ENCODE data around the gene CCDC66.

CCDC66 gene

DNA sequence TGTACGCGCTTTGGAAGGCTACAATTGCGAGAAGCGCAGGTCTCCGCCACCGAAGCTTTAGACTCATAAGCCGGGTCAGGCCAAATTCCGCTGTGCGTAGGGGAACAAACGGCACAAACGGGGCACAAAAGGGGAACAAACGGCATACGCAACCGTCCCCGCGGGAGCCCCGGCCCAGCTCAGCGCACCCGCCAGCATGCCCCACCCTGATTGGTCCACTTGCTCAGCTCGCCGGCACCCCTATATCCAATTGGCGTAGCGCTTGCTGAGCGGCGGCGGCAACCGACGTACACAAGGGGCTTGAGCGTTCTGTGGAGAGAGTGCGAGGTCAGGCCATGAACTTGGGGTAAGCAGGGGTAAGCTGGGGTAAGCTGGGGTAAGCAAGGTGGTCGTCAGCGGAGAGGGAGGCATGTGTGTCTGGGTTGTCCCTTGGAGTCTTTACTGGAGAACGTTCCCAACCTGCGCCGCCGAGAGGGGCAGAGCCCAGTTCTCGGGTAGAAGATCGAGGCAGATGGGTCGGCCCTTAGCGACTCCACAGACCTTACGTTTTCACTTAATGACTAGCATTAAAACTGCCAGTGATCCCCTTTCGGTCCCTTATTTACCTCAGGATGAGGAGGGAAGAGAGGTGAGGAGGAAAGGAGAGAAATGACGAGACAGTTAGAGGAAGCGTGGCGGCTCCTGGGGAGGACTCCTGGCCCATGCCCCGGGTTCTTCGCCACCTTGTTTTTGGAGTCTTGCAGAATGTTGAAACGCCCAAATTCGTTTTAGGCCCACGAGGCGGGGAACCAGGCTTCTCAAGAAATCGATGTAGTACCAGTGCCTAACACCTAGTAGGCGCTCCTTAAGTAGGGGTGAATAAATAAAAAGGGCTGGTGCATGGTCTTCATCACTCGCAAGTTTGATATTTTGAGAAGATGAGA, at the start of gene CCDC66:
CCDC66 (plus strand) TSS at position 268 of the 923 bp plus-strand sequence; CDS start at position 336, 68 bp downstream.
- TF ChIP-seq, protein P1, sequence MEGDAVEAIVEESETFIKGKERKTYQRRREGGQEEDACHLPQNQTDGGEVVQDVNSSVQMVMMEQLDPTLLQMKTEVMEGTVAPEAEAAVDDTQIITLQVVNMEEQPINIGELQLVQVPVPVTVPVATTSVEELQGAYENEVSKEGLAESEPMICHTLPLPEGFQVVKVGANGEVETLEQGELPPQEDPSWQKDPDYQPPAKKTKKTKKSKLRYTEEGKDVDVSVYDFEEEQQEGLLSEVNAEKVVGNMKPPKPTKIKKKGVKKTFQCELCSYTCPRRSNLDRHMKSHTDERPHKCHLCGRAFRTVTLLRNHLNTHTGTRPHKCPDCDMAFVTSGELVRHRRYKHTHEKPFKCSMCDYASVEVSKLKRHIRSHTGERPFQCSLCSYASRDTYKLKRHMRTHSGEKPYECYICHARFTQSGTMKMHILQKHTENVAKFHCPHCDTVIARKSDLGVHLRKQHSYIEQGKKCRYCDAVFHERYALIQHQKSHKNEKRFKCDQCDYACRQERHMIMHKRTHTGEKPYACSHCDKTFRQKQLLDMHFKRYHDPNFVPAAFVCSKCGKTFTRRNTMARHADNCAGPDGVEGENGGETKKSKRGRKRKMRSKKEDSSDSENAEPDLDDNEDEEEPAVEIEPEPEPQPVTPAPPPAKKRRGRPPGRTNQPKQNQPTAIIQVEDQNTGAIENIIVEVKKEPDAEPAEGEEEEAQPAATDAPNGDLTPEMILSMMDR (conservative IDR thresholded peaks at IDR 0.05; ENCODE audit: control insufficient read depth, insufficient read depth, low read depth, low read length) = peak; percentile 76
- peak; percentile 92 for DNase-seq (ENCODE audit: low read depth)
- H3K4me3 ChIP-seq (ENCODE audit: control insufficient read depth, low read depth, low read length) = peak within 1 kb of the TSS; percentile 89

DNA sequence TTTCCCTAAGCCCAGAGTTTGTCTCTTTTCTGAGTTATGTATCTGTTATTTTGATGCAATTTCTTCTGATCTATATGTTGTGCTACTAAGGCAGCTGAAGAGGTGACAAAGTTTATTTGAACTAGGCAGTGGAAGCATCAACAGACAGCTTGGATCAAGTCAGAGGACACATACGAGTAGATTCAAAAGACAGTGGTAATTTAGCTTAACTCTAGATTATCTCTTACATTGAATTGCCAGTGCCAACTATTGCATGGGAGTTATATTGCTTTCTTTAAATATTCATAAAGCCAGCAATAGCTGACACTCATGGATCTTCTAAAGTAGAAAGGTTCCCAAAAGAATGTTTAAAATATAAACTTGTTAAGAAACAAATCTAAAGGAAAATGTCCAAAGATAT, 37.3 kb upstream of the CCDC66 start:
- TF ChIP-seq, protein P1 (conservative IDR thresholded peaks at IDR 0.05; ENCODE audit: control insufficient read depth, insufficient read depth, low read depth, low read length) = no peak
- no peak overlapping the region for H3K4me3 ChIP-seq (ENCODE audit: control insufficient read depth, low read depth, low read length)
- no peak for DNase-seq (ENCODE audit: low read depth)

DNA sequence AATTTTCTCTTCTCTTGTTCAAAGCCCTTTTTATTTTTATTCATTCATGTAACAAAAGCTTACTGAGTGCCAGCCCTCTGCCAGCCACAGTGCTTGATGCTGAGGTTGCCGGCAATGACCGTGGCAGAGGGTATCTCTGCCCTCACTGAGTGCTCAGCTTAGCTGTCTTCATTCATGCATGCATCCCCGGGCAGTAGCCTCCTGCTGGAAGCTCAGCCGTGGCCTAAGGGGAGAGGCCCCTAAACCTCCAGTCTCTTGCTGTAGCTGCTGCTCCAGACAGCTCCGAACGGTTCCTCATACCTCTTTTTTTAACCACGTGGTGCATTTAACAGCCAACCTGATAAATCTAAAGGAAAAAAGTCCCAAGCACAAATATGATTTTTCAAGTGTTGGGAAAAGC, 34.6 kb upstream of the CCDC66 start:
- no peak for DNase-seq (ENCODE audit: low read depth)

DNA sequence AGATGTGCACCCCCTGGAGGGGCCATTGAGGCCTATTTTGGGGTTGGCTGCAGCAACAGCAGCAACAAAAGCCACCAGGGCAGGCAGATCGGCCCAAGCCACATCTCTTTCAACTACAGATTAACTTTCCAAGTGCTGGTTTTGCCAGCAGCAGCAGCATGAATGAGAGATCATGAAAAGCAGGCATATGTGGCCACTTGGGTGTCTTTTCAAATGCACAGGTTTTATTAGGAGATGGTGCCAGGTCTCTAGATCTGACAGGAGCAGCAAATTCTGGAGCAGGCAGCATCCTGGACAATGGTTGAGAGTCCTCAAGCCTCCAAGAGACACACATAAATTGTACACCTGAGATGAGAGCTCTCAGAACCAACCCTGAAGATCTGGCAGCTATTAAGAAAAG, 31.7 kb upstream of the CCDC66 start:
- TF ChIP-seq, protein P1 (conservative IDR thresholded peaks at IDR 0.05; ENCODE audit: control insufficient read depth, insufficient read depth, low read depth, low read length) = no peak
- no peak for DNase-seq (ENCODE audit: low read depth)
- no peak overlapping the region for H3K4me3 ChIP-seq (ENCODE audit: control insufficient read depth, low read depth, low read length)

More for the DNA sequence above, 34.6 kb upstream of the CCDC66 start:
- H3K4me3 ChIP-seq (ENCODE audit: control insufficient read depth, low read depth, low read length) = no peak overlapping the region
- TF ChIP-seq, protein P1 (conservative IDR thresholded peaks at IDR 0.05; ENCODE audit: control insufficient read depth, insufficient read depth, low read depth, low read length) = no peak

DNA sequence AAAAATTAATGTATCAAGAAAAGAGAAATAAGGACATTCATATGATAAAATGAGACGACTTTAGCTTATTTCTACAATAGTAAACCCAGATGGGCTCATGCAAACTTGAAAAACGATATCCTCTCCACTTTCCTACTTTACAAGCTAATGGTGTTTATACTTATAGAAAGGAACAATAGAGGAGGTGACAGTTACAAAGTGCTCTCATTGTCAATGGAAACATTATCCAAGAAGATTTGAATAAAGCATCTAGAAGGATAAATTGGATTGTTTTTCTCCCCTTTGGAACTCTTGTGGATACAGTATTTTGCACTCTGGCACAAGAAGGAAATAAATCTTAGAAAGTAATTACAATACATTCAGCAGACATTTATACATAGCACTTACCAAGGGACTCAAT, 20.2 kb upstream of the CCDC66 start:
- DNase-seq (ENCODE audit: low read depth) = no peak
- TF ChIP-seq, protein P1 (conservative IDR thresholded peaks at IDR 0.05; ENCODE audit: control insufficient read depth, insufficient read depth, low read depth, low read length) = no peak
- H3K4me3 ChIP-seq (ENCODE audit: control insufficient read depth, low read depth, low read length) = no peak overlapping the region

DNA sequence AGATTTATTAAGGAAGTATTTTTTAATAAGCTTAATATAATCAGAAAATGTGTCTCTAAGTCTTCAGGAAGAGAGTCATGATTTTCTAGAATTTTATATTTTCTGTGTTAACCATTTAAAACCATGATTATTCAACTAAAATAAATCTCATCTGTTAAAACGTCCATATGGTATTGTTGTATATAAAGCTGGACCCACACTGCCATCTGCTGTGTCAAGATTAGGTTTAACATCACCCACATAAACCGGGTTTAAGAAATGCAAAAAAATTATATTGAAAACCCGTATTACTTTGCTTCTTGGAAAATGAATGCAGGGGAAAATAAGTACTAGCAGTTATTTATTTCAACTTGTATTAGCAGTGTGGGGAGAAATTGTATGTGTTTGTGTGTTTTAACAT, 9.5 kb upstream of the CCDC66 start:
- TF ChIP-seq, protein P1 (conservative IDR thresholded peaks at IDR 0.05; ENCODE audit: control insufficient read depth, insufficient read depth, low read depth, low read length) = peak; percentile 9
- H3K4me3 ChIP-seq (ENCODE audit: control insufficient read depth, low read depth, low read length) = no peak overlapping the region
- DNase-seq (ENCODE audit: low read depth) = peak; percentile 5

Data from fibroblast of mammary gland (primary cell).